ENCODE measurements around the gene MCCC1.

GRCh38 chr3:182986021-182986420 lies 113.3 kb downstream of the MCCC1 start:
- TF ChIP-seq CTCF (optimal IDR thresholded peaks at IDR 0.05 in 1 of 3, IDR thresholded peaks at IDR 0.05 in 1 of 3, conservative IDR thresholded peaks at IDR 0.05 in 1 of 3; ENCODE audit: extremely low read depth in 1 of 3, insufficient read depth in 2 of 3, low read length in 3 of 3) (no peak), EZH2 (IDR thresholded peaks at IDR 0.05; ENCODE audit: low read length) (no peak)
